ENCODE measurements around the gene GLIS1.

GLIS1 gene

DNA sequence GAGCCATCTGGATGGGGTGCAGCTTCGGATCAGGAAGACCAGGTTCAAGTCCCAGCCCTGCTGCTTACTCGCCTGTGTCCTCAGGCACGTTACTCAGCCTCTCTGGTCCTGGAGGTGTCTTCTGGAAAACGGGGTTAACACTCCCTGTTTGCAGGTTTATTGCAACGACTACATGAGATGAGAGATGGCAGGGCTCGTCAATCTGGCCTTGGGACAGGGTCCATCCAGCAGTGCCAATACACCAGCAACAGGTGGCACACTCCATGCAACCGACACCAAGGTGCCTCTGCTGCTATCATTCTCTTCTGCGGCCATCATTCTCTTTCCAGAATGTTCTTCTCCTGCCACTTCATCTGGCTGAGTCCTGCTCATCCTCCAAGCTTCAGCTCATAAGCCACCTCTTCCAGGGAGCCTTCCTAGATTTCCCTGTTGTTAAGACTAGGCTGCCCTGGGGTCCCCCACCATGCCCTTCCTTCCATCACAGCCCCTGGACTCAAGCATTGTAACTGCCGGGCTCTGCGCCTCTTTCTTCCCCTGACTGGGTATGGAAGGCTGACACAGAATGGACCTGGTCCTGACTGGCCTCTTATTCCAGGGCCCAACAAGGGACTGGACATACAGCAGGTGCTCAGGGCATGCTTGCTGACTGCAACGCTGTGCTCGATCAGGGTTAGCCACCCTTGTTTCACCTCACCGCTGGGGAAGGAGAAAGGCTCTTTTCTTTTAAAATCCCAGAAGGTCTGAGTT, 192.4 kb downstream of the GLIS1 start:
- no peak overlapping the region for H3K27ac ChIP-seq
- H3K36me3 ChIP-seq (replicated peaks), result no peaks in the 10 kb centered on the region
- in situ Hi-C loops (cut with HindIII; ENCODE audit: low pct_ligation_motif_present, low sequenced_read_pairs), result no loop called here
- DNase-seq, result no peak
- H3K4me3 ChIP-seq (ENCODE audit: low read depth, low read length), result no peak overlapping the region
- H3K27me3 ChIP-seq (replicated peaks), result no peaks in the 10 kb centered on the region
- TF ChIP-seq CTCF (IDR thresholded peaks at IDR 0.05; ENCODE audit: low read depth, low read length, missing control alignments), result no peak

- Histone ChIP-seq H3K27ac (no peak overlapping the region), H3K4me3 (ENCODE audit: low read depth, low read length) (no peak overlapping the region), H3K27me3 (replicated peaks) (no peaks in the 10 kb centered on the region), H3K36me3 (replicated peaks) (no peaks in the 10 kb centered on the region)
- in situ Hi-C loops (cut with HindIII; ENCODE audit: low pct_ligation_motif_present, low sequenced_read_pairs), result no loop called here
- DNase-seq, result no peak
- TF ChIP-seq CTCF (IDR thresholded peaks at IDR 0.05; ENCODE audit: low read depth, low read length, missing control alignments), result no peak
Measured at GRCh38 chr1:53545663-53546408, 193.1 kb downstream of the GLIS1 start.

- no peak for TF ChIP-seq CTCF (IDR thresholded peaks at IDR 0.05; ENCODE audit: low read depth, low read length, missing control alignments)
- DNase-seq, result no peak
- H3K4me3 ChIP-seq (ENCODE audit: low read depth, low read length), result no peak overlapping the region
- in situ Hi-C loops (cut with HindIII; ENCODE audit: low pct_ligation_motif_present, low sequenced_read_pairs), result no loop called here
- H3K27ac ChIP-seq, result no peak overlapping the region
- no peaks in the 10 kb centered on the region for H3K27me3 ChIP-seq (replicated peaks)
- no peaks in the 10 kb centered on the region for H3K36me3 ChIP-seq (replicated peaks)
Measured at GRCh38 chr1:53544728-53545515, 194.0 kb downstream of the GLIS1 start.

DNA sequence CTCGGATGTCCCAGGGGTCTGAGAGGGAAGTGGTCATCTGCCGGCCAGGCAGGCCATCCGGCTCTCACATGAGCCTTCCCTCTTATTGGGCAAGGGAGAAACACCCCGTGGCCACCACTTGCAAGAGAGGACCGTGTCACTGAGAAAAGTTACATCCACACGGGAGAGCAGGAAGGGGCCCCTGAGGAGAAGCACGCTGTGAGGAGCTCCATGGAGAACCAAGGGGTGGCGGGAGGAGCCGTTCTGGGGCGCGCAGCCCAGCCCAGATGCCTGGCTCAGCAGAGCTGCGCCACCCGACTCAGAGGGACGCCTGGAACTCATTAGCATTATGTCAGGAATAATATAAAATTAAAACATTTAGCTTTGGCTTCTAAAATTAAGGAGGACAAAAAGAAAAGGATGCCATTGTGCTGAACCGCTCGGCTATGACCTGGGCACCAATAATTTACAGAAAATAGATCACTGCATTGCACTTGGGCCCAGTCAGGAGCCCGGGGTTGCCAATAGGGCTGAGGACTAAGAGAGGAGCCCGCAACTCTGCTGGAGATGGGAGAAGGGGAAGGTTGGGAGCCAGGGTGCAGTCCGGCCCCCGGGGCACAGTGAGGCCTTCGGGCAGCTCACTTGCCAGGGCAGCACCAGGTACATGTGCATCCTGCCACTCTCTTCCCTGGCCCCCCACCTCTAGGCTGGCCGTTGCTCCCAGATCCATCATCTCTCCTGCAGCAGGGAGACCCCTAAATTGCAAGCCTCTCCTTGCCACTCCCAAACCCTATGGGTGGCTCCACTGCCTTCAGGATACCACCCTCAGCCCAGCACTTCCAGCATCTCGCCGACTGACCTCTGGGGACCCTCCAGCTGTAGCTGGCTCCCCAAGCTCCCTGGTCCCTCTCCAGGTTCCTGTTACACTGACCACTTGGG, 194.9 kb downstream of the GLIS1 start:
- TF ChIP-seq CTCF (IDR thresholded peaks at IDR 0.05; ENCODE audit: low read depth, low read length, missing control alignments), result no peak
- no peak overlapping the region for H3K27ac ChIP-seq
- no peak for DNase-seq
- in situ Hi-C loops (cut with HindIII; ENCODE audit: low pct_ligation_motif_present, low sequenced_read_pairs), result no loop called here
- no peaks in the 10 kb centered on the region for H3K27me3 ChIP-seq (replicated peaks)
- H3K36me3 ChIP-seq (replicated peaks), result no peaks in the 10 kb centered on the region
- H3K4me3 ChIP-seq (ENCODE audit: low read depth, low read length), result no peak overlapping the region

GRCh38 chr1:53543130-53543777, 195.7 kb downstream of the GLIS1 start:
- Histone ChIP-seq H3K27me3 (replicated peaks) (no peaks in the 10 kb centered on the region), H3K36me3 (replicated peaks) (no peaks in the 10 kb centered on the region), H3K4me3 (ENCODE audit: low read depth, low read length) (no peak overlapping the region), H3K27ac (no peak overlapping the region)
- DNase-seq, result no peak
- TF ChIP-seq CTCF (IDR thresholded peaks at IDR 0.05; ENCODE audit: low read depth, low read length, missing control alignments), result no peak
- in situ Hi-C loops (cut with HindIII; ENCODE audit: low pct_ligation_motif_present, low sequenced_read_pairs), result no loop called here
